ENCODE results near the gene CPA4.
"Not testable (repeated sequence)": the region's sequence is repeated elsewhere in the genome, so short reads cannot be mapped to it uniquely, and the experiment has no call there.

The CPA4 gene, protein sequence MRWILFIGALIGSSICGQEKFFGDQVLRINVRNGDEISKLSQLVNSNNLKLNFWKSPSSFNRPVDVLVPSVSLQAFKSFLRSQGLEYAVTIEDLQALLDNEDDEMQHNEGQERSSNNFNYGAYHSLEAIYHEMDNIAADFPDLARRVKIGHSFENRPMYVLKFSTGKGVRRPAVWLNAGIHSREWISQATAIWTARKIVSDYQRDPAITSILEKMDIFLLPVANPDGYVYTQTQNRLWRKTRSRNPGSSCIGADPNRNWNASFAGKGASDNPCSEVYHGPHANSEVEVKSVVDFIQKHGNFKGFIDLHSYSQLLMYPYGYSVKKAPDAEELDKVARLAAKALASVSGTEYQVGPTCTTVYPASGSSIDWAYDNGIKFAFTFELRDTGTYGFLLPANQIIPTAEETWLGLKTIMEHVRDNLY

GRCh38 chr7:130292682-130293257, at the start of gene CPA4:
Gene CPA4 (plus strand): TSS chr7:130293161. CDS start chr7:130293181, 20 bp downstream.
- no peak for DNase-seq (ENCODE audit: low spot score)

GRCh38 chr7:130243486-130243885, 49.5 kb upstream of the CPA4 start:
- not testable (repeated sequence) for DNase-seq (ENCODE audit: low spot score)

DNA sequence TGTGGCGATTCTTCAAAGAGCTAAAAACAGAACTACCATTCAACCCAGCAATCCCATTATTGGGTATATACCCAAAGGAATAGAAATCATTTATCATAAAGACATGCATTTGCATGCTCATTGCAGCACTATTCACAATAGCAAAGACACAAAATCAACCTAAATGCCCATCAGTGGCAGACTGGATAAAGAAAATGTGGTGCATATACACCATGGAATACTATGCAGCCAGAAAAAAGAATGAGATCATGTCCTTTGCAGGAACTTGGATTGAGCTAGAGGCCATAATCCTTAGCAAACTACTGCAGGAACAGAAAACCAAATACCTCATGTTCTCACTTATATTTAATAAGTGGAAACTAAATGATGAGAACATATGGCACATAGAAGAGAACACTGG, 46.5 kb upstream of the CPA4 start:
- DNase-seq (ENCODE audit: low spot score), result not testable (repeated sequence)

- not testable (repeated sequence) for DNase-seq (ENCODE audit: low spot score)
These were observed 44.1 kb upstream of the CPA4 start for GRCh38 chr7:130248842-130249241.

DNA sequence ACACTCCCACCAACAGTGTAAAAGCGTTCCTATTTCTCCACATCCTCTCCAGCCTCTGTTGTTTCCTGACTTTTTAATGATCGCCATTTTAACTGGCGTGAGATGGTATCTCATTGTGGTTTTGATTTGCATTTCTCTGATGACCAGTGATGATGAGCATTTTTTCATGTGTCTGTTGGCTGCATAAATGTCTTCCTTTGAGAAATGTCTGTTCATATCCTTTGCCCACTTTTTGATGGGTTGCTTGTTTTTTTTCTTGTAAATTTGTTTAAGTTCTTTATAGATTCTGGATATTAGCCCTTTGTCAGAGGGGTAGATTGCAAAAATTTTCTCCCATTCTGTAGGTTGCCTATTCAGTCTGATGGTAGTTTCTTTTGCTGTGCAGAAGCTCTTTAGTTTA, 43.3 kb upstream of the CPA4 start:
- DNase-seq (ENCODE audit: low spot score), result not testable (repeated sequence)

DNA sequence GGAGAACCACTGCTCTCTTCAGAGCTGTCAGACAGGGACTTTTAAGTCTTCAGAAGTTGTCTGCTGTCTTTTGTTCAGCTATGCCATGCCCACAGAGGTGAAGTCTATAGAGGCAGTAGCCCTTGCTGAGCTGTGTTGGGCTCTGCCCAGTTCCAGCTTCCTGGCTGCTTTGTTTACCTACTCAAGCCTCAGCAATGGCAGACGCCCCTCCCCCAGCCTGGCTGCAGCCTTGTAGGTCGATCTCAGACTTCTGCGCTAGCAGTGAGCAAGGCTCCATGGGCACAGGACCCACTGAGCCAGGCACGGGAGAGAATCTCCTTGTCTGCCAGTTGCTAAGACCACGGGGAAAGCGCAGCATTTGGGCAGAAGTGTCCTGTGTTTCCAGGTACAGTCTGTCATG, 38.4 kb upstream of the CPA4 start:
- DNase-seq (ENCODE audit: low spot score), result no peak

- DNase-seq (ENCODE audit: low spot score), result no peak
These were observed 36.3 kb upstream of the CPA4 start for GRCh38 chr7:130256704-130257103.

DNA sequence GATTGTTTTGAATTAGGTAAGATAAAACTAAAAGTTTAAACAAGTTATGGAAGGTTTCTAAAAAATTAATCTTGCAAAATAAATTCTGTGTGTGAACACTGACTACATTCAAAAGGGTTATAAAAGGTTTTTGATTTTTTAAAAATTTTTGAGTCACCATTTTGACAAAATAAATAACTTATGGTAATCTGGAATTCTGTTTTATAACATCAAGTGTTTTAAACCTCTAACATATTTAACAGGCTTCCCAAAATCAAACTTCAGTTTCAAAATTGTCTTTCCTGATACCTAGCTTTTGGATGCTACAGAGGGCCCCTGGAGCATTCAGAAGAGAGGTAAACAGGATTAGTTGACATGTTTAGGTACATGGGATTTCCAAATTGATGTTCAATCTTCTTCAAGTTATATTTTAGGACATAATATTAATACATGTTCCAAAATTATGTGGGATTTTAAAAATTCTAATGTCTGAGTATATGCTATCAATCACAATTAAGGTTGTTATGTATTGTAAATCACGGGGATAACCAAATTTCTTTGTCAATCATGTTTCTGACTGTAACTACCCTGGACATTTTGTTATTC, 34.4 kb upstream of the CPA4 start:
- DNase-seq (ENCODE audit: low spot score), result no peak

- no peak for DNase-seq (ENCODE audit: low spot score)
These were observed 30.5 kb upstream of the CPA4 start for GRCh38 chr7:130262448-130262847.

DNA sequence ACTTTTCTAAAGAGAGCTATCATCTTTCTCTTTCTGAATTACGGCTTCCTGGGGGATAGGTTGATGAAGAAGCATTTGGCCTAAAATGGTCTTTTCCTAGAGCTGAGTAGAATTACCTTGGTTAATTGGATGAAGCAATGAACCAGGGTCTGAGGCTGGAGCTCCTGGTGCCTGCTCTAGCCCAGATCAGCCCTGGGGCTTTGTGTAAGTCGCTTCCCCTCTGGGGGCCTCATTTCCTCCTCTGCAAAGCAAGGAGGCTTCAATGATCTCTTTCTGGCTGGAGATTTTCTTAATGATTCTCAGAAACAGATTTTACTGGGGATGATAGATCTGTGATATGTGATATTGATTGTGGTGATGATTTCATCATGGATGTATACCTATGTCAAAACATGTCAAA, 29.8 kb upstream of the CPA4 start:
- no peak for DNase-seq (ENCODE audit: low spot score)

DNA sequence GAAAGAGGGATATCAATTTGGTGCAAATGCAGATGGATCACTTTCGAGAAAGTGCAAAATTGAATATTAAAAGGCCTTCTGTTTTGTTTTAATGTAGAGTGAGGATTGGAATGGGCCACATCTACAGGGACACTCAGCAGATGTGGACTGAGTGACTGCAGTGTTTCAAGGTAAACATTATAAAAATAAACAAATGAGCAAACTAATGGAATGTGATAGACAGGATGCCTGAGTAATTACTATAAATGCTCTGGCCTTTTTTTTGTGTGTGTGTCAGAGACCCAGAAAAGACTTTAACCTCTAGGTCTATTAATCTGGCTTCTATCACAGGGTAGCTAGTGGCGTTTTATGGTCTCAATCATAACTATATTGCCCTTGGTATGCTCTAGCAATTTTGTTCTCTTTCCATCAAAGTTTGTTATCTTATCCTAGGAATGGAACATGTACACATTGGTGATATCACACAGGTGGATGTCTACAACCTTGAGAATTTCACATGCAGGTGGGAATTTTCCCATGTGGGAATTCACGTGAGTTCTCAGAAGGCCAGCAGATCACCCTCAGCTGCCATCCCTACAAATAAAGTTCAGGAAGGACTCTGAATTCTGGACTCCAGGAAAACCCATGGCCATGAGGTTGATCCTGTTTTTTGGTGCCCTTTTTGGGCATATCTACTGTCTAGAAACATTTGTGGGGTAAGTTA, 26.6 kb upstream of the CPA4 start, which contains the start of gene CPA2:
CPA2 (plus strand) TSS at position 606 of the 703 bp plus-strand sequence; CDS start at position 625, 19 bp downstream.
- DNase-seq (ENCODE audit: low spot score), result no peak

GRCh38 chr7:130266961-130267321, 26.0 kb upstream of the CPA4 start:
- no peak for DNase-seq (ENCODE audit: low spot score)

DNA sequence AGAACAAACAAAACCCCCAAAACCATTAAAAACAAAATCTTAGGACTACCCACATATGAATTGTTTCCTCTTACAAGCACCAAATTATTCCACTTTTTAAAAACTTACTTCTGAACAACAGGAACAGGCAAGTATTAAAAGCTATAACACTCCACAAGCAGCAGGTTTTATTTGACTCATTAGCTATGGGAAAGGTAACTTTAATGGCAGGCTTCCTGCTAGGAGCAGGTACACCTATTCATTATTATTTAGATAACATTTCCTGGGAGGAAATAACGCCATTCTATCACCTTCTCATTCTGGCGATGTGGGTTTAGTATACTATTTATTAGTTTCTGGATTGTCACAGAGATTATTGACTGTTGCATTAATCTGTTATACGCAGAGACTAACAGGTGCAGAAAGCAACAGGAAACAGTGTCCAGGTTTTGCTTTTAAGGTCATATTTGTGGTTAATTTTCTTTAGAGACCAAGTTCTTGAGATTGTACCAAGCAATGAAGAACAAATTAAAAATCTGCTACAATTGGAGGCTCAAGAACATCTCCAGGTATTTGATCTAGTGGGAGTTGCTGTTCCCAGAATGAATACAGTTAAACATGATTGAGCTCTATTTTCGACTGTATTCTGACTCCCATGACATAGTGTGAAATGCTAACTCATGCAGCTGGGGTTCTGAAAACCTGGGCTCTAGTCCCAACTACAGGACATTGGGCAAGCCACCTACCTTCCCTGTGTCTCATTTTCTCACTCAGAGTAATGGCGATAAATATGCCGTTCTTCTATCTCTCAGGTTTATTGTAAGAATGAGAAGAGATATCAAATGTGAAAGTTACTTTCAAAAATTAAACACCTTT, 24.3 kb upstream of the CPA4 start:
- DNase-seq (ENCODE audit: low spot score), result no peak

GRCh38 chr7:130269318-130269694, 23.7 kb upstream of the CPA4 start:
- DNase-seq (ENCODE audit: low spot score), result no peak

GRCh38 chr7:130270947-130271800, 21.8 kb upstream of the CPA4 start:
- DNase-seq (ENCODE audit: low spot score), result no peak

DNA sequence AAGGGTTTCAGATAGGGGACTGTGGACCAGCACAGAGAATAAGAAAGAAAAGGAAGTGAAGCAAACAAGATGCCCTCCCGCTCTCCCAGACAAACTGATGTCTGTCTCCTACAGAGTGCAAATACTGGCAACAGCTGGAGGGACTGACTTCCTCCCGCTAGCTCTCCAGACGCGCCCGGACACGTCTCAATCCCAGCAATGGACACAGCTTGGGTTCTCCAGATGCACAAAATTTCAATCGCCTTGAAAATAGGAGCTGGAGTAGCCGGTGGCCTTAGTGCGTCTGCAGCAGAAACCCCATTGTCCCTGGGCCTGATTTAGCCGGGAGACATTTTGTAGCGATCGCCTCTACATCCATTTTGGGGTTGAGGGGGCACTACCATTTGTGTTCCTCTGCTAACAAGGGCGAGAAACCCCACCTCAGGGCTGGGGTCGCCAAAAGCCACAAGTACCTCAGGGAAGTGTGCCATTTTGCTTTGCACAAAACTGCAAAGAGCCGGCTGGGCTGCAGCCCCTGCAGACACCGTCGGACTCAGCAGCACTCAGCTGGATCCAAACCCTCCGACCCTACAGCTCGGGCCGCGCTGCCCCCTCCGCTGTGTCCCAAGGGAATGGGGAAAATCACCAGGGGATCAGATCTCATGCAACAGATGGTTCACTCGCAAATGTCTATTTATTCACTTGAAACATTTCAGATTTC, 20.4 kb upstream of the CPA4 start:
- no peak for DNase-seq (ENCODE audit: low spot score)

GRCh38 chr7:130273081-130273932, 19.7 kb upstream of the CPA4 start:
- DNase-seq (ENCODE audit: low spot score), result no peak

- no peak for DNase-seq (ENCODE audit: low spot score)
These were observed 19.1 kb upstream of the CPA4 start for GRCh38 chr7:130273933-130274255.

- no peak for DNase-seq (ENCODE audit: low spot score)
These were observed 18.7 kb upstream of the CPA4 start for GRCh38 chr7:130274296-130274695.
